Epithelial cell of proximal tubule (primary cell): ENCODE data around the gene SUZ12. TPM values are rescaled to one million over a fixed set of nuclear protein-coding genes. Genes with fewer than 3 reads are reported as not detected.
"Not testable (repeated sequence)": the region's sequence is repeated elsewhere in the genome, so short reads cannot be mapped to it uniquely, and the experiment has no call there.

Source experiments
- DNase-seq: peaks from one replicate; pipeline ENCODE4 v3.0.0-alpha.2; 2011; ENCODE audit warnings: low read depth
- H3K4me3 ChIP-seq: 2 replicates; pipeline ENCODE4 v1.5.1; 2011; ENCODE audit warnings: low read depth, mild to moderate bottlenecking, low read length
- total RNA-seq: library from RNA; depleted of rRNA; stranded (reverse); fragments of >200 nt; gene quantifications from 2 replicates; pipeline ENCODE4 v1.2.3, GENCODE V29; 2015
- TF ChIP-seq, protein P1 (sequence below): conservative IDR thresholded peaks from 2 replicates; pipeline ENCODE4 v1.5.1; 2012; ENCODE audit warnings: low read depth, mild to moderate bottlenecking, low read length

SUZ12 gene
- total RNA-seq, 1 donor from 2014 or later: 10.1 TPM

- TF ChIP-seq, protein P1, sequence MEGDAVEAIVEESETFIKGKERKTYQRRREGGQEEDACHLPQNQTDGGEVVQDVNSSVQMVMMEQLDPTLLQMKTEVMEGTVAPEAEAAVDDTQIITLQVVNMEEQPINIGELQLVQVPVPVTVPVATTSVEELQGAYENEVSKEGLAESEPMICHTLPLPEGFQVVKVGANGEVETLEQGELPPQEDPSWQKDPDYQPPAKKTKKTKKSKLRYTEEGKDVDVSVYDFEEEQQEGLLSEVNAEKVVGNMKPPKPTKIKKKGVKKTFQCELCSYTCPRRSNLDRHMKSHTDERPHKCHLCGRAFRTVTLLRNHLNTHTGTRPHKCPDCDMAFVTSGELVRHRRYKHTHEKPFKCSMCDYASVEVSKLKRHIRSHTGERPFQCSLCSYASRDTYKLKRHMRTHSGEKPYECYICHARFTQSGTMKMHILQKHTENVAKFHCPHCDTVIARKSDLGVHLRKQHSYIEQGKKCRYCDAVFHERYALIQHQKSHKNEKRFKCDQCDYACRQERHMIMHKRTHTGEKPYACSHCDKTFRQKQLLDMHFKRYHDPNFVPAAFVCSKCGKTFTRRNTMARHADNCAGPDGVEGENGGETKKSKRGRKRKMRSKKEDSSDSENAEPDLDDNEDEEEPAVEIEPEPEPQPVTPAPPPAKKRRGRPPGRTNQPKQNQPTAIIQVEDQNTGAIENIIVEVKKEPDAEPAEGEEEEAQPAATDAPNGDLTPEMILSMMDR: peak; percentile 35
- H3K4me3 ChIP-seq, DNase-seq: not testable (repeated sequence)
Measured at GRCh38 chr17:31912705-31913104, 24.1 kb upstream of the SUZ12 start.

- H3K4me3 ChIP-seq: no peak overlapping the region
- TF ChIP-seq, protein P1: no peak
- no peak for DNase-seq
Measured at GRCh38 chr17:31915456-31916100, 21.2 kb upstream of the SUZ12 start.

DNA sequence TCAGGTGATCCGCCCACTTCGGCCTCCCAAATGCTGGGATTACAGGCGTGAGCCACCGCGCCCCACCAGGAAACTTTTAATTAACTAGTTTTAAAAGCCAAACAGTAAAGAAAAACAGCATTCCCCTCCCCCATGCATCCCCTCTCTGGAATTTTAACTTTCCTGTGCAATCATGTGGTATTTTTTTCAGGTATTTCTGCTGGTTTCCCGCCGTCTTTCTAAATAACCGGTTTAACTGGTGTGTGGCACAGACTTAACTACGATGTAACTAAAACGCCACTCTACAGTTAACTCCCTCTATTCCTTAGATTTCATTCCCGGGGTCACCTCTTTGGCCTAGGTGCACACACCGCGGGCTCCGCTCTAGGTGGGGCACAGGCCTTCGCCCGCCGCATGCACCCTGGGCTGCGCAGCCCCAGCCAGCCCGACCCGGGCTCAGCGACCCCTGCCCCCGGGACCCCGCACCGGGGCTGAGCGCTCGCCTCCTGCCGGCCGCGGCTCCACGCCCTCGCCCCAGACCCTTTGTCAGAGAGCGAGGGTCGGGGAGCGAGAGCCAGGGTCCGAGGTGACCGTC lies 20.2 kb upstream of the SUZ12 start:
- TF ChIP-seq, protein P1: no peak
- no peak overlapping the region for H3K4me3 ChIP-seq
- no peak for DNase-seq

- DNase-seq: no peak
- no peak overlapping the region for H3K4me3 ChIP-seq
- TF ChIP-seq, protein P1: no peak
Measured at GRCh38 chr17:31917065-31917529, 19.7 kb upstream of the SUZ12 start.

- DNase-seq, H3K4me3 ChIP-seq: not testable (repeated sequence)
Measured at GRCh38 chr17:31917721-31918120, 19.1 kb upstream of the SUZ12 start.

GRCh38 chr17:31918701-31919128 lies 18.1 kb upstream of the SUZ12 start:
- TF ChIP-seq, protein P1: no peak
- DNase-seq: no peak
- no peak overlapping the region for H3K4me3 ChIP-seq

GRCh38 chr17:31919802-31920525 lies 16.8 kb upstream of the SUZ12 start:
- no peak for DNase-seq
- TF ChIP-seq, protein P1: no peak
- no peak overlapping the region for H3K4me3 ChIP-seq
